WTC11 (cell line): Measurements from ENCODE around the gene ASMT.

ENCODE experiments used
- CTCF ChIP-seq: fragments of 200-600 bp; IDR thresholded peaks from 2 replicates; pipeline ENCODE4 v1.8.0; 2022; ENCODE audit warnings: antibody characterized with exemption
- EMX1 ChIP-seq: fragments of 250-450 bp; sonication (Bioruptor Pico); IDR thresholded peaks from 2 replicates; pipeline ENCODE4 v1.8.0; 2021; ENCODE audit warnings: mild to moderate bottlenecking
- NFATC4 ChIP-seq: fragments of 250-450 bp; sonication (Bioruptor Pico); IDR thresholded peaks from 2 replicates; pipeline ENCODE4 v1.9.0; 2021; ENCODE audit warnings: mild to moderate bottlenecking
- NFE2L1 ChIP-seq: sonication (generic); formaldehyde crosslinking; IDR thresholded peaks from 2 replicates; pipeline ENCODE4 v1.8.1; 2023; ENCODE audit warnings: missing genetic modification reagents
- SP1 ChIP-seq: sonication (generic); formaldehyde crosslinking; conservative IDR thresholded peaks from 2 replicates; pipeline ENCODE4 v1.8.1; 2022; ENCODE audit warnings: missing genetic modification reagents
- USF1 ChIP-seq: sonication (generic); formaldehyde crosslinking; IDR thresholded peaks from 2 replicates; pipeline ENCODE4 v1.8.0; 2022; ENCODE audit warnings: mild to moderate bottlenecking, missing genetic modification reagents
- ZNF121 ChIP-seq: sonication (generic); formaldehyde crosslinking; IDR thresholded peaks from 2 replicates; pipeline ENCODE4 v1.8.0; 2023; ENCODE audit warnings: missing genetic modification reagents
- ZNF232 ChIP-seq: sonication (generic); formaldehyde crosslinking; IDR thresholded peaks from 2 replicates; pipeline ENCODE4 v1.8.0; 2022; ENCODE audit warnings: mild to moderate bottlenecking, missing genetic modification reagents
- TF ChIP-seq, protein P1 (sequence below): sonication (generic); formaldehyde crosslinking; IDR thresholded peaks from 2 replicates; pipeline ENCODE4 v1.8.1; 2022; ENCODE audit warnings: low read depth, missing genetic modification reagents, borderline replicate concordance
- TF ChIP-seq, protein P2 (sequence below): sonication (generic); formaldehyde crosslinking; IDR thresholded peaks from 2 replicates; pipeline ENCODE4 v1.8.1; 2023; ENCODE audit warnings: mild to moderate bottlenecking, missing genetic modification reagents, moderate library complexity

DNA sequence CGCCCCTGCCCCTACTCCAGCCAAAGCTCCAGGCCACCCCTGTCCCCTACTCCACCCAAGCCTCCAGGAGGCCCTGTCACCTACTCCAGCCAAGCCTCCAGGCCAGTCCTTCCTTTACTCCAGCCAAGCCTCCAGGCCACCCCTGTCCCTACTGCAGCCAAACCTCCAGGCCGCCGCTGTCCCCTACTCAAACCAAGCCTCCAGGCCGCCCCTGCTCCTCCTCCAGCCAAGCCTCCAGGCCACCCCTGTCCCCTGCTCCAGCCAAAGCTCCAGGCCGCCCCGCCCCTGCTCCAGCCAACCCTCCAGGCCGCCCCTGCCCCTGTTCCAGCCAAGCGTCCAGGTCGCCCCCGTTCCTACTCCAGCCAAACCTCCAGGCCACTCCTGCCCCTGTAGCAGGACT, 5.1 kb upstream of the ASMT start:
- TF ChIP-seq CTCF: no peak
- no peak for TF ChIP-seq NFE2L1
- TF ChIP-seq, protein P1, sequence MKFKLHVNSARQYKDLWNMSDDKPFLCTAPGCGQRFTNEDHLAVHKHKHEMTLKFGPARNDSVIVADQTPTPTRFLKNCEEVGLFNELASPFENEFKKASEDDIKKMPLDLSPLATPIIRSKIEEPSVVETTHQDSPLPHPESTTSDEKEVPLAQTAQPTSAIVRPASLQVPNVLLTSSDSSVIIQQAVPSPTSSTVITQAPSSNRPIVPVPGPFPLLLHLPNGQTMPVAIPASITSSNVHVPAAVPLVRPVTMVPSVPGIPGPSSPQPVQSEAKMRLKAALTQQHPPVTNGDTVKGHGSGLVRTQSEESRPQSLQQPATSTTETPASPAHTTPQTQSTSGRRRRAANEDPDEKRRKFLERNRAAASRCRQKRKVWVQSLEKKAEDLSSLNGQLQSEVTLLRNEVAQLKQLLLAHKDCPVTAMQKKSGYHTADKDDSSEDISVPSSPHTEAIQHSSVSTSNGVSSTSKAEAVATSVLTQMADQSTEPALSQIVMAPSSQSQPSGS (CRISPR knock-in tag): no peak
- TF ChIP-seq USF1 (CRISPR knock-in tag): no peak
- TF ChIP-seq SP1 (CRISPR knock-in tag): no peak
- no peak for TF ChIP-seq EMX1 (CRISPR knock-in tag)
- TF ChIP-seq, protein P2, sequence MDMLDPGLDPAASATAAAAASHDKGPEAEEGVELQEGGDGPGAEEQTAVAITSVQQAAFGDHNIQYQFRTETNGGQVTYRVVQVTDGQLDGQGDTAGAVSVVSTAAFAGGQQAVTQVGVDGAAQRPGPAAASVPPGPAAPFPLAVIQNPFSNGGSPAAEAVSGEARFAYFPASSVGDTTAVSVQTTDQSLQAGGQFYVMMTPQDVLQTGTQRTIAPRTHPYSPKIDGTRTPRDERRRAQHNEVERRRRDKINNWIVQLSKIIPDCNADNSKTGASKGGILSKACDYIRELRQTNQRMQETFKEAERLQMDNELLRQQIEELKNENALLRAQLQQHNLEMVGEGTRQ (CRISPR knock-in tag): no peak
- TF ChIP-seq ZNF121 (CRISPR knock-in tag): no peak
- no peak for TF ChIP-seq ZNF232 (CRISPR knock-in tag)
- no peak for TF ChIP-seq NFATC4 (CRISPR knock-in tag)
